Motor neuron (in vitro differentiated cells): ENCODE results near the gene MUC5AC. TPM values are rescaled to one million over a fixed set of nuclear protein-coding genes. Genes with fewer than 3 reads are reported as not detected.
"Not testable (repeated sequence)": the region's sequence is repeated elsewhere in the genome, so short reads cannot be mapped to it uniquely, and the experiment has no call there.

Experiments used
- ATAC-seq, 8 experiments: fragments of 200-7000 bp; cut with Tn5 transposase; replicated peaks in 6 of 8; 2 replicates each; pipeline ENCODE4 v1.8.0; 2021; ENCODE audit warnings: mild to moderate bottlenecking in 8 of 8, moderate library complexity in 8 of 8
- H3K27ac ChIP-seq, 2 donors: fragments of 250-450 bp; sonication (Bioruptor Pico); 2 replicates each; pipeline ENCODE4 v1.9.0; 2021; ENCODE audit warnings: antibody characterized with exemption in 2 of 2, mild to moderate bottlenecking in 2 of 2, moderate library complexity in 1 of 2
- H3K4me1 ChIP-seq, 2 donors: fragments of 250-450 bp; sonication (Bioruptor Pico); replicated peaks in 1 of 2; 2 replicates each; pipeline ENCODE4 v1.6.1; 2021; ENCODE audit warnings: antibody characterized with exemption in 2 of 2, mild to moderate bottlenecking in 2 of 2, moderate library complexity in 1 of 2
- H3K4me3 ChIP-seq, 5 donors: fragments of 250-450 bp; sonication (Bioruptor Pico); 2 replicates each; pipeline ENCODE4 v1.9.0; 2021; ENCODE audit warnings: antibody characterized with exemption in 5 of 5, mild to moderate bottlenecking in 5 of 5, moderate library complexity in 4 of 5
- WGBS, 10 experiments: fragments of 450-650 bp; shearing (Covaris generic); methylation state at CpG; one replicate each; pipeline ENCODE4 v1.0.0; 2022; 5-methylcytosine and 5-hydroxymethylcytosine counted together
- in situ Hi-C, 9 experiments: fragments of 400-800 bp; cut with MboI; loops; one replicate each; pipeline ENCODE4 v1.15.0; 2021; ENCODE audit warnings: low sequenced_read_pairs in 9 of 9, low pct_unique_long_range_greater_than_20kb in 2 of 9; ENCODE audit not compliant: unreplicated experiment in 9 of 9
- total RNA-seq, 8 experiments: library from RNA; unstranded; fragments of 300-600 nt; gene quantifications; 2 replicates each; pipeline versions ENCODE4 v1.2.3 to v1.2.4, GENCODE V29; 2022

The MUC5AC gene
- total RNA-seq, 8 experiments from 2014 or later = under 0.01 to 0.57 (median 0.20) TPM

DNA sequence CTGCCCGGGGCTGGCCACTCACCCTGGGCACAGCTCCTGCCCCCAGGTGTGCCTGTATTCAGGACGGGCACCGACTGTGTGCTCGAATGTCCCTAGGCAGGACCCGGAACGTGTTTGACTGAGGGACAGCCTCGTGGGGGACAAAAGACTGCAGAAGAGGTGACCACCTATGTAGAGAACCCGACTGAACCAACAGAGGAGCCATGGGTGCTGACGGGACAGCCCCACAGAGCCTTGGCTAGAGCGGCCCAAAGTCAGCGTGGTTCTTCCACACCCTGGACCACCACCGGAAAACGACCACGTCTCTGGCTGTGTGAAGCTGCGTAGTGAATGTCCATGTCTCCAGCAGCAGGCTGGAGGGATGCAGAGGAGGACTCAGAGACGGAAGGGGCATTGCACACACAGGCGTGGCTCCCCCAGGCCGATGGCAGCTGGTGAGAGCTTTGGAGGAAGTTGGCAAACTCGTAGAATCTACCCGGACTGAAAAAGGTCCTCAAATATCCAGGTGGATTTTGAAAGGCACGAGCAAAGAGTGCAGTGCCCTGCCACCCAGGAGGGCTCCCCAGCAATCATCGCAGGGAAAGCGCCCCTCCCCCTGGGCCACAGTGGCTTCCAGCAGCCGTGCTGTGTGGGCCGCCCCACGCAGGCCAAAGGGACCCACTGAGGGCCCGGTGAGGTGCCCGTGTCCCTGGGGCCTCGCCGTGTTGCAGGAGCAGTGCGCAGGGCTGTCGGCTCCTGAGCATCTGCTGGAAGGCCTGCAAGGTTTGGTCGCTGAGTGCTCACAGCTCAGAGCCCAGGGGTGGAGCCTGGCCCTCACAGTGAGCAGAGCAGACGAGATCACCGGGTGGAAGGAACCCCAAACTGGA is 47.6 kb downstream of the MUC5AC start:
- Histone ChIP-seq H3K4me3 (no peak overlapping the region), H3K4me1 (no peaks in the 10 kb centered on the region), H3K27ac (no peak overlapping the region)
- in situ Hi-C loops = loop anchor here in 4 of 9 experiments (25.0 kb wide), 1 partner anchor 307 kb away; no protein-coding TSS in a partner anchor
- ATAC-seq = no peak
- 0 to 87% (median 40%) methylated on average over 1 to 9 of the region's 35 CpGs; no CpG with 5 or more reads in 3 of the 10 experiments for WGBS, 10 experiments

DNA sequence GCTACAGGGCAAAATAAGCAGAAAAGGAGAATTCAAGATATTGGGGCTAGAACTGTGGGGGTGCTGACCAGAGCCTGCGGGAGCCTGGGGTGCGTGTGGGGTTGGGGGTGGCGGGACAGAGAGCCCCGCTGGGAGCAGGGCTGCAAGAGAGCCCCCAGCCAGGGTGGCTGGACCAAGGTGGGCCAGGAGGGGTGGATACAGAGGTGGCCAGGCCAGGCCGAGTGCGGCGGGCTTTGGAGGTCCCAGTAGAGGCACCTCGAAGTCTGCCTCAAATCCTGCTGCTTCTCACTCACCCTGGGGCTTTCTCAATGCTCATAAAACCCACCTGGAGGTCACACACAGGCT is 48.2 kb downstream of the MUC5AC start:
- in situ Hi-C loops = loop anchor here in 4 of 9 experiments (25.0 kb wide), 1 partner anchor 306 kb away; no protein-coding TSS in a partner anchor
- no peak for ATAC-seq
- 100% methylated on average over 1 of the region's 8 CpGs; no CpG with 5 or more reads in 9 of the 10 experiments for WGBS, 10 experiments
- Histone ChIP-seq H3K4me3 (no peak overlapping the region), H3K4me1 (no peaks in the 10 kb centered on the region), H3K27ac (no peak overlapping the region)

DNA sequence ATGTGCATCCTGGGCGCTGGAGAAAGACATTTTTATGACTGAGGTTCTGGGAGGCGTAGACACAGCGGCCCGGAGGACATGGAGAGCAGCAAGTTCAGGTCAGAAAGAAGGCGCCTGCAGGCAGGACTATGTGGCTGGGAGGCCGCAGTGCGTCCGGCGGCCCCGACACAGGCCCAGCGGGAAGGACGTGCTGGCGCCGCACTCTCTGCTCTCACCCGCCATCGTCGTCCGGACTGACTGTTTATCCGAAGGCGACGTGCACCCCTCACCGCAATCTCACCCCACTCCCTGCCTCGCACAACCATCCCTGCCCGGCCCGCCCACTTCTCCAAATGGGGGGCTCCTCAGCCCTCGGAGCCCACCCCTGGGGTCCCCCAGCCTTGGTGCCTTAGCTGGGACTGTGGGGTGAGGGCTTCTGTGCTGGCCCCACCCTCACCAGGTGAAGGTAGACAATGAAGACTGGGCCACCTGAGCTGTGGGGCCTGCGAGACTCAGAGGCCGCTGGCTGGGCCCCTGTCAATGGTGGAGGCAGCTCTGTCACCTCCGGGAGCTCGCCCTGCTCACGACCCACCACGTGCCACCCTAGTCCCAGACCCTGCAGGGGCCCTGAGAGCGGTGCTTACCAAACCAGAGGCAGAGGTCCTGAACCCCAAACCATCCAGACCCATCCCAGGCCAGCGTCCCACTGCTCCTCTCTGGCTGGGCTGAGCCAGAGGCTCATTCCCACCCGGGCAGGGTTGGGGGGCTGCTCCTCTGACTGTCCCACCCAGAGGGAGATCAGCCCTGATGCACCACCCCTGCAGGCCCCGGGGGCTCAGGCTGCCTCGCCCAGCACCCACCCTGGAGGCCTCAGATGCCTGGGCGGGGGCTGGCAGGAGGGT is 48.9 kb downstream of the MUC5AC start:
- WGBS, 10 experiments = 0 to 90% (median 90%) methylated on average over 1 to 6 of the region's 38 CpGs; no CpG with 5 or more reads in 7 of the 10 experiments
- ATAC-seq = no peak
- Histone ChIP-seq H3K4me3 (no peak overlapping the region), H3K4me1 (no peaks in the 10 kb centered on the region), H3K27ac (no peak overlapping the region)
- in situ Hi-C loops = loop anchor here in 4 of 9 experiments (25.0 kb wide), 1 partner anchor 306 kb away; no protein-coding TSS in a partner anchor

DNA sequence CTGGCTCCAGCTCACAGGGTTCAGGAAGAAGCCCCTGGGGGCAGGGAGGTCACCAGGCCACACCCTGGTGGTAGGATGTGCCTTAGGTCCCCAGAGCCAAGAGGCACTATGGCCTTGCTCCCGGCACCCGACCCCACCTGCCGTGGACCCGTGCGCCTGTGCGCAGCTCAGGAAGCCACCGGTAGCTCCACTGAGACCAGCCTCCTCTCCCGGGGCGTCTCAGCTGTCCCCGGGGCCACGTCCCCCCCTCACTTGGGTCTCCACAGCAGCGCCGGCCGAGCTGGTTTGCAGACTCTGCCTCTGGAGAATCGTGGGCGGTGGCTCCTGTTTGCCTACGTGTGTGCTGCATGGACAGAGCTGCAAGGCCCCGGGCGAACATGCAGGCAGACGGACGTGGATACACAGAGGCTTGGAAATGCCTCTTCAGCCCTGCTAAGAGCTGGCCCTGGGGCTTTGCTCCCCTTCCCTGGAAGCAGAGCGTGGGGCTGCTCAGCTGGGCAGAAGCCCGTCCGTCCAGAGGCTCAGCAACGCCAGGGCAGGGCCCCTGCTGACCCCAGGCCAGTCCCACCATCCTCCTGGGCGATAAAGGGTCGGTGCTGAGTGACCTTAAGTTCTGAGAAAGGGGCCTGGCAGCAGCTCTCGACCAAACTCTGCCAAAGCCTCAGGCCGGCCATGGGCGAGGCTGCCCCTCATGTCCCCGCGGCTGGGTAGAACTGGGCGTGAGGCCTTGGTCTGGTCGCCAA is 49.8 kb downstream of the MUC5AC start:
- ATAC-seq = no peak
- Histone ChIP-seq H3K27ac (no peak overlapping the region), H3K4me3 (no peak overlapping the region), H3K4me1 (no peaks in the 10 kb centered on the region)
- WGBS, 10 experiments = 0 to 93% (median 84%) methylated on average over 1 to 15 of the region's 34 CpGs; no CpG with 5 or more reads in 4 of the 10 experiments
- in situ Hi-C loops = loop anchor here in 4 of 9 experiments (25.0 kb wide), 1 partner anchor 305 kb away; no protein-coding TSS in a partner anchor

DNA sequence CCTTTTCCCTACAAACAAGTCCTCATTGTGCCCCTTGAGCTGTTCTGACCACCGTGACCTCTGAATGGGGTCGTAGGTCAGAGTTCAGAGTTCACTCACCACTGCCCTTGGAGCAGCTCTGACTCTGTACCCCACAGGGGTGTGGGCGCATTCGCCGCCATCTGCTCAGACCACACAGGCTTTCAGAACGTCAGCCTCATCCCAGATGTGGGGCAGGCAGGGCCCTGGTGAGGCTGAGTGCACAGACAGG is 50.3 kb downstream of the MUC5AC start:
- H3K27ac ChIP-seq = no peak overlapping the region
- no peak for ATAC-seq
- H3K4me1 ChIP-seq = no peaks in the 10 kb centered on the region
- no peak overlapping the region for H3K4me3 ChIP-seq
- in situ Hi-C loops = loop anchor here in 4 of 9 experiments (25.0 kb wide), 1 partner anchor 304 kb away; no protein-coding TSS in a partner anchor
- 43 to 100% (median 46%) methylated on average over 1 to 2 of the region's 6 CpGs; no CpG with 5 or more reads in 7 of the 10 experiments for WGBS, 10 experiments

DNA sequence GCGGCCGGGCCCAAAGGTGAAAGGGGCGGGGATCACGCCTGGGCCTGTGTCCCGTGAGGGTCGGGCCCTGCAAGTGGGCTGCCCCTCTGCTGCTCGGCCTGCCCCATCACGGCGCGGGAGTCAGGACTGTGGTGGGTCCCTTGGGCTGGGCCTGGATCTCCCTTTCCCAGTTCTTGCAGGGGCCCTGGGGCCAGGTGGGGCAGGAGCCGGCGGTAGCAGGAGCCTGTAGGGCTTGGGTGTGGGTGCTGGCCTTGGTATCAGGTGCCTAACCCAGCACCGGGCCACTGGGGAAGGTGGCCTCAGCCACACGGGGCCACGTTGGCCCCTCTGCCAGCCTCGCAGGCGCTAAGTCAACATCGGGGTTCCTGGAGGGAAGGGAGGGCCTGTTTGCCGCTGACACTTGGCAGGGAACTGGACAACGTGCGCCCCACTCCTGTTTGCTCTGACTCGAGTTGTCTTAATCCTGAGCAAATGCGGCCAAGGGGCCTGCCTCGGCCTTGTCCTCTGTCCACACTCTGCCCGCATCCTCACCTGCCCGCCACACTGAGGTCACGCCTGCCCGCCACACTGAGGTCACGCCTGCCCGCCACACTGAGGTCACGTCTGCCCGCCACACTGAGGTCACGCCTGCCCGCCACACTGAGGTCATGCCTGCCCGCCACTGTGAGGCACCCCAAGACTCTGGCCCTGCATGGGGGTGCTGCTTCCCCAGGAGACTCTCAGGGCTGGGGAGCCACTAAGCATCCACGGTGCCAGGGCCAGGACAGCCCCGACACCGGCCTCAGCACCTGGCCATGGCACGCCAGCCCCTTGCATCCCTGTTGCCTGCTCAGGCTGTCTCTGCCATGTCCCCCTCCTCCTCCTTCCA is 50.9 kb downstream of the MUC5AC start:
- no peaks in the 10 kb centered on the region for H3K4me1 ChIP-seq
- in situ Hi-C loops = loop anchor here in 4 of 9 experiments (25.0 kb wide), 1 partner anchor 304 kb away; no protein-coding TSS in a partner anchor

DNA sequence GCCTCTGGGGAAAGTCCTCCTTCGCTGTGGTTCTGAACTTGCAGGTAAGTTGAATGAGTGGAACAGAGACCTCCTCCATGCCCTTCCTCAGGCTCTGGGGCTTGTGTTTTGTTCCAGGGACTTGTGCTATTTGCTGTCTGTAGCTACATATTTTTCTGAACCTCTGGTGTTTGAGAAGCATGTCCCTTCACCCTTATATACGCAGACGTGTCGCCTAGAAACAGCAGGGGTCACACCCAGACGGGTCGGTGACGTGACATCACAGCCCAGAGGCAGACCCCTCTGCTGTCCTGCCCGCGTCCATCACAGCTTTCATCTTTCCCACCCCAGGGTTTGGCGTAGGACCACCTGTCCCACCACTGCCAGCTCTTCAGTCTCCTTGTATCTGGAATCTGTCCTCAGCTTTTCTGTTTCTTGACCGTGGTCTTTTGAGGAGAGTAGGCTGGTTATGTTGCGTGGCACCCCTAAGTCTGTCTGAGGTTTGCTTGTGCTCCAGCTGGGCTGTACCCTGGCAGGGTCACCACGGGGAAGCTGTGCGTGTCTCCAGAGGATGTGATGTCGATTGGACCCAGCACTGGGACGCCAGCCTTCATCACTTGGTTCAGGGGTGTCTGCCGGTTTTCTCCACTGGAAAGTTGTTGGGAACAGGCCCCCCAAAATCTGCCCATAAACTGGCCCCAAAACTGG is 51.8 kb downstream of the MUC5AC start:
- in situ Hi-C loops = loop anchor here in 4 of 9 experiments (25.0 kb wide), 1 partner anchor 303 kb away; no protein-coding TSS in a partner anchor
- H3K4me3 ChIP-seq = no peak overlapping the region
- no peak overlapping the region for H3K27ac ChIP-seq
- no peak for ATAC-seq
- no peaks in the 10 kb centered on the region for H3K4me1 ChIP-seq
- WGBS, 10 experiments = 60 to 100% (median 71%) methylated on average over 1 to 13 of the region's 17 CpGs; no CpG with 5 or more reads in 5 of the 10 experiments

More for the DNA sequence above, 50.9 kb downstream of the MUC5AC start:
- H3K4me3 ChIP-seq = no peak overlapping the region
- H3K27ac ChIP-seq = no peak overlapping the region
- ATAC-seq = no peak
- WGBS, 10 experiments = 70 to 85% methylated on average over 2 to 4 of the region's 39 CpGs; no CpG with 5 or more reads in 8 of the 10 experiments

DNA sequence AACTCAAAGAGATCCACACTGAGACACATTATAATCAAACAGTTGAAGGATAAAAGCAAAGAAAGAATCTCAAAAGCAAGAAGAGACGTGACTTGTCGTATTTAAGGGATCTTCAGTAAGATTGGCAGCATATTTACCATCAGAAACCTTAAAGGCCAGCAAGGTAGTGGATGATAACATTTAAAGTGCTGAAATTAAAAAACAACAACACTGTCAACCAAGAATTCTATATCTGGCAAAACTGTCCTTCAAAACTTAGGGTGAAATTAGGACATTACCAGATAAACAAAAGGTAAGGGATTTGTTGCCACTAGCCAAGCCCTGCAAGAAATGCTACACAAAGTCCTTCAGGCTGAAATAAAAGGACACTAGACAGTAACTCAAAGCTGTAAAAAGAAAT is 54.1 kb downstream of the MUC5AC start:
- Histone ChIP-seq H3K4me1 (no peaks in the 10 kb centered on the region), H3K27ac (no peak overlapping the region), H3K4me3 (no peak overlapping the region)
- in situ Hi-C loops = loop anchor here in 4 of 9 experiments (25.0 kb wide), 1 partner anchor 300 kb away; no protein-coding TSS in a partner anchor
- no peak for ATAC-seq
- 0 to 69% (median 50%) methylated on average over 1 to 2 of the region's 2 CpGs; no CpG with 5 or more reads in 1 of the 10 experiments for WGBS, 10 experiments

DNA sequence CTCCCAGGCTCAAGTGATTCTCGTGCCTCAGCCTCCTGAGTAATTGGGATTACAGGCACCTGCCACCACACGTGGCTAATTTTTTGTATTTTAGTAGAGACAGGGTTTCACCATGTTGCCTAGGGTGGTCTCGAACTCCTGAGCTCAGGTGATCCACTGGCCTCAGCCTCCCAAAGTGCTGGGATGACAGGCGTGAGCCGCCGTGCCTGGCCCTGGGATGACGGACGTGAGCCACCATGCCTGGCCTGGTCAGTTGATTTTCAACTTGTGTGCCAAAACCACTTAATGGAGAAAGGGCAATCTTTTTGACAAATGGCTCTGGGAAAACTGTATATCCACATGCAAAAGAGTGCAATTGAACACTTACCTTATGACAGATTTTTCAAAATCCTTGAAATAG is 58.1 kb downstream of the MUC5AC start:
- in situ Hi-C loops = loop anchor here in 4 of 9 experiments (25.0 kb wide), 1 partner anchor 296 kb away; no protein-coding TSS in a partner anchor
- not testable (repeated sequence) for ATAC-seq, H3K4me3 ChIP-seq, H3K27ac ChIP-seq, H3K4me1 ChIP-seq
- 0 to 90% (median 56%) methylated on average over 1 to 7 of the region's 8 CpGs; no CpG with 5 or more reads in 5 of the 10 experiments for WGBS, 10 experiments

DNA sequence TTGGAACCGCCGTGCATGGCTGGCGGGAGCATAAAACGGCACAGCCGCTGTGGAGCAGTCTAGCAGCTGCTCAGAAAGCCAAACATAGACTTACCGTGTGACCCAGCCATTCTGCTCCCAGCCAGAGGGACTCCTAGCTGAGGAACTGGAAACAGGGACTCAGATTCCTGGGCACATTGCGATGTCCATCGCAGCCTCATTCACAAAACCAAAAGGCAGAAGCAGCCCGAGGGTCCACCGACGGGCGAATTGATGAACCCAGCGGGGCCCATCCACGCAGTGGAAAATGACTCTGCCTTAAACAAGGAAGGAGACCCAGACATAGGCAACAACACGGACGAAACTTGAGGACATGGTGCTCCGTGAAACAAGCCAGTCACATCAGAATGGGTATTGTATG is 59.4 kb downstream of the MUC5AC start:
- no peak overlapping the region for H3K4me3 ChIP-seq
- no peaks in the 10 kb centered on the region for H3K4me1 ChIP-seq
- no peak for ATAC-seq
- 53 to 94% (median 82%) methylated on average over 2 to 11 of the region's 17 CpGs; no CpG with 5 or more reads in 2 of the 10 experiments for WGBS, 10 experiments
- in situ Hi-C loops = loop anchor here in 4 of 9 experiments (25.0 kb wide), 1 partner anchor 295 kb away; no protein-coding TSS in a partner anchor
- H3K27ac ChIP-seq = no peak overlapping the region

DNA sequence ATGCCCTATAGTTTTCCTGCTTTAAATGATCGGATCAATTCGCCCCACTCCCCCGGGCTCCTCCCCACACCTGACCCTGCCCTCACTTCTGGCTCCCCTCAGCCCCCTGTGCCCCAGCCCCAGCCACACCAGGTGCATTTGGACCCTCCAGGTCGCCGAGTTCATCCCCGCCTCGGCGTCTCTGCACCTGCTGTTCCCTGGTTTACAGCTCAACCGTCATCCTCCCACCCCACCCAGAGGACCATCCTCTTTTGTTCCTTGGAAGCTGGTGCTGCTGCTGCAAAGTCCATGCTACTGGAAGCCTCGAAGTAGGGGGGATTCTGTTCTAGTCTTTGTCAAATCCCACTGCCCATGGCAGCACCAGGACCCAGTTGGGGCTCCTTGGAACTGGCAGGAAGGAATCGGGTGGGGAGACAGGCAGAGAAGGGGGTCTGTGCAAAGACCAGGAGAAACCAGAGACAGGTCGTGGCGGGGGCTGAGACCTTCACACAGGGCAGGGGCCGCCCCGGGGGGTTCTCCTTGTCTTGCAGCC is 60.6 kb downstream of the MUC5AC start:
- no peaks in the 10 kb centered on the region for H3K4me1 ChIP-seq
- 40 to 100% methylated on average over 1 to 4 of the region's 15 CpGs; no CpG with 5 or more reads in 8 of the 10 experiments for WGBS, 10 experiments
- no peak overlapping the region for H3K4me3 ChIP-seq
- no peak for ATAC-seq
- no peak overlapping the region for H3K27ac ChIP-seq
- in situ Hi-C loops = loop anchor here in 4 of 9 experiments (25.0 kb wide), 1 partner anchor 294 kb away; no protein-coding TSS in a partner anchor
